Endometrial microvascular endothelial cells (primary cell): Measurements from ENCODE around the gene PDE4D. TPM values are rescaled to one million over a fixed set of nuclear protein-coding genes. Genes with fewer than 3 reads are reported as not detected.

Experiments
- in situ Hi-C: cut with HindIII; loops from 2 replicates; pipeline ENCODE4 v1.10.0; 2017; ENCODE audit warnings: low sequenced_read_pairs, low pct_unique_long_range_greater_than_20kb; ENCODE audit errors: inconsistent ontology term
- total RNA-seq: library from RNA; depleted of rRNA; stranded (reverse); fragments of >200 nt; gene quantifications from one replicate; pipeline ENCODE4 v1.2.3, GENCODE V29; 2015; ENCODE audit errors: inconsistent ontology term

The PDE4D gene
- total RNA-seq, 1 donor from 2014 or later: 7.9 TPM

GRCh38 chr5:59164041-59164830 is 729.3 kb downstream of the PDE4D start:
- in situ Hi-C loops: no loop called here

GRCh38 chr5:59161221-59162105 is 732.1 kb downstream of the PDE4D start:
- in situ Hi-C loops: no loop called here

GRCh38 chr5:59158637-59159391 is 734.7 kb downstream of the PDE4D start:
- in situ Hi-C loops: no loop called here

- in situ Hi-C loops: no loop called here
Measured at GRCh38 chr5:59158165-59158564, 735.4 kb downstream of the PDE4D start.

- in situ Hi-C loops: no loop called here
Measured at GRCh38 chr5:59157068-59157467, 736.5 kb downstream of the PDE4D start.

GRCh38 chr5:59152701-59153245 is 740.8 kb downstream of the PDE4D start:
- in situ Hi-C loops: no loop called here

- in situ Hi-C loops: no loop called here
Measured at GRCh38 chr5:59151162-59151889, 742.2 kb downstream of the PDE4D start.

GRCh38 chr5:59149827-59150226 is 743.7 kb downstream of the PDE4D start:
- in situ Hi-C loops: no loop called here

GRCh38 chr5:59149271-59149670 is 744.3 kb downstream of the PDE4D start:
- in situ Hi-C loops: no loop called here

- in situ Hi-C loops: no loop called here
Measured at GRCh38 chr5:59146729-59147128, 746.8 kb downstream of the PDE4D start.

- in situ Hi-C loops: no loop called here
Measured at GRCh38 chr5:59143926-59144333, 749.6 kb downstream of the PDE4D start.

GRCh38 chr5:59142927-59143326 is 750.6 kb downstream of the PDE4D start:
- in situ Hi-C loops: no loop called here

GRCh38 chr5:59142138-59142537 is 751.4 kb downstream of the PDE4D start:
- in situ Hi-C loops: no loop called here

- in situ Hi-C loops: no loop called here
Measured at GRCh38 chr5:59140133-59140532, 753.4 kb downstream of the PDE4D start.

GRCh38 chr5:59139695-59140094 is 753.8 kb downstream of the PDE4D start:
- in situ Hi-C loops: no loop called here

- in situ Hi-C loops: no loop called here
Measured at GRCh38 chr5:59138509-59138908, 755.0 kb downstream of the PDE4D start.

- in situ Hi-C loops: no loop called here
Measured at GRCh38 chr5:59137846-59138245, 755.7 kb downstream of the PDE4D start.

GRCh38 chr5:59136549-59136948 is 757.0 kb downstream of the PDE4D start:
- in situ Hi-C loops: no loop called here
